MM.1S (cell line): ENCODE data around the gene VSIG10L.

Experiments used
- CTCF ChIP-seq: fragments of 300-600 bp; sonication (generic); IDR thresholded peaks from 2 replicates; pipeline ENCODE4 v1.5.1; 2016; ENCODE audit warnings: antibody characterized with exemption, low read length, mixed read lengths
- EZH2 ChIP-seq: fragments of 300-600 bp; sonication (generic); optimal IDR thresholded peaks from 2 replicates; pipeline ENCODE3; 2017; ENCODE audit warnings: low read depth, mild to moderate bottlenecking, antibody characterized with exemption, low read length, mixed read lengths

GRCh38 chr19:51367565-51368365, 25.8 kb upstream of the VSIG10L start:
- no peak for TF ChIP-seq CTCF
- TF ChIP-seq EZH2 = no peak
